Transverse colon (tissue), 4 donors: ENCODE data around the gene EPM2A. TPM values are rescaled to one million over a fixed set of nuclear protein-coding genes. Genes with fewer than 3 reads are reported as not detected.

Source experiments
- DNase-seq: peaks from one replicate; pipeline ENCODE4 v3.0.0-alpha.2; 2019
- H3K27ac ChIP-seq, 4 donors: fragments of 200-600 bp; sonication (generic); 2 replicates each; pipeline ENCODE4 v1.5.1; 2016 to 2018; ENCODE audit warnings: inconsistent platforms in 4 of 4
- H3K27me3 ChIP-seq: fragments of 200-600 bp; sonication (generic); 2 replicates; pipeline ENCODE4 v1.5.1; 2017; ENCODE audit warnings: inconsistent platforms
- H3K36me3 ChIP-seq, 4 donors: fragments of 200-600 bp; sonication (generic); 2 replicates each; pipeline ENCODE4 v1.5.1; 2017 to 2019; ENCODE audit warnings: inconsistent platforms in 4 of 4
- H3K4me1 ChIP-seq, 4 donors: fragments of 200-600 bp; sonication (generic); 2 replicates each; pipeline ENCODE4 v1.5.1; 2017 to 2020; ENCODE audit warnings: inconsistent platforms in 4 of 4
- H3K4me3 ChIP-seq, 4 donors: fragments of 200-600 bp; sonication (generic); 1 replicate in 1 of 4; 2 replicates in 3 of 4; pipeline versions ENCODE4 v1.5.1 to v1.6.1; 2017 to 2019; ENCODE audit warnings: inconsistent platforms in 4 of 4
- H3K9me3 ChIP-seq, 2 donors: fragments of 200-600 bp; sonication (generic); 2 replicates each; pipeline ENCODE4 v1.5.1; 2017 to 2019; ENCODE audit warnings: inconsistent platforms in 2 of 2
- EP300 ChIP-seq: sonication (generic); formaldehyde crosslinking; IDR thresholded peaks from one replicate; pipeline ENCODE4 v1.6.1; 2017; ENCODE audit warnings: antibody characterized with exemption, low read depth
- POLR2A ChIP-seq: fragments of 450-650 bp; IDR thresholded peaks from one replicate; pipeline ENCODE4 v1.6.1; 2016; ENCODE audit warnings: antibody characterized with exemption, mild to moderate bottlenecking, moderate library complexity
- POLR2AphosphoS5 ChIP-seq, 3 donors: sonication (generic); formaldehyde crosslinking; IDR thresholded peaks; one replicate each; pipeline ENCODE4 v1.6.1; 2016; ENCODE audit warnings: antibody characterized with exemption in 3 of 3
- WGBS, 2 donors: methylation state at CpG; one replicate each; pipeline ENCODE4 v1.1.5; 2018; ENCODE audit warnings: low coverage in 1 of 2; 5-methylcytosine and 5-hydroxymethylcytosine counted together
- in situ Hi-C, 4 donors: fragments of 200-750 bp; cut with MboI; loops; one replicate each; pipeline versions ENCODE4 v1.15.0 to v1.15.1; 2017; ENCODE audit warnings: low sequenced_read_pairs in 3 of 4, low pct_ligation_motif_present in 1 of 4, low pct_unique_long_range_greater_than_20kb in 1 of 4
- intact Hi-C: fragments of 100-400 bp; cut with DNase I; formaldehyde crosslinking; loops from one replicate; pipeline ENCODE4 v1.15.1; 2023; ENCODE audit warnings: low total_unique reads
- total RNA-seq, 4 donors: library from RNA; depleted of rRNA; stranded (reverse); fragments of >200 nt; gene quantifications; one replicate each; pipeline ENCODE4 v1.1.0, GENCODE V29; 2016
- TF ChIP-seq, protein P1 (sequence below), 5 experiments: fragments of 200-600 bp in 3 of 5; fragments of 450-650 bp in 2 of 5; sonication (generic) in 3 of 5; IDR thresholded peaks; 1 replicate in 2 of 5; 2 replicates in 3 of 5; pipeline ENCODE4 v1.5.1; 2016 to 2017; ENCODE audit warnings: antibody characterized with exemption in 5 of 5, inconsistent platforms in 3 of 5, mild to moderate bottlenecking in 2 of 5, moderate library complexity in 1 of 5

EPM2A gene
- total RNA-seq, 4 donors from 2014 or later = 10.5 to 33.6 (median 11.8) TPM

- WGBS, 2 donors = 50% methylated on average over 1 of the region's 1 CpG; no CpG with 5 or more reads in 1 of the 2 donors
- H3K36me3 ChIP-seq = no peaks in the 10 kb centered on the region
- no peak for DNase-seq
- intact Hi-C loops = loop anchor here (2.0 kb wide), 1 partner anchor 35 kb away; no protein-coding TSS in a partner anchor
- no peak for TF ChIP-seq POLR2AphosphoS5 (IDR thresholded peaks at IDR 0.05)
- no peak for TF ChIP-seq POLR2A
- TF ChIP-seq, protein P1, sequence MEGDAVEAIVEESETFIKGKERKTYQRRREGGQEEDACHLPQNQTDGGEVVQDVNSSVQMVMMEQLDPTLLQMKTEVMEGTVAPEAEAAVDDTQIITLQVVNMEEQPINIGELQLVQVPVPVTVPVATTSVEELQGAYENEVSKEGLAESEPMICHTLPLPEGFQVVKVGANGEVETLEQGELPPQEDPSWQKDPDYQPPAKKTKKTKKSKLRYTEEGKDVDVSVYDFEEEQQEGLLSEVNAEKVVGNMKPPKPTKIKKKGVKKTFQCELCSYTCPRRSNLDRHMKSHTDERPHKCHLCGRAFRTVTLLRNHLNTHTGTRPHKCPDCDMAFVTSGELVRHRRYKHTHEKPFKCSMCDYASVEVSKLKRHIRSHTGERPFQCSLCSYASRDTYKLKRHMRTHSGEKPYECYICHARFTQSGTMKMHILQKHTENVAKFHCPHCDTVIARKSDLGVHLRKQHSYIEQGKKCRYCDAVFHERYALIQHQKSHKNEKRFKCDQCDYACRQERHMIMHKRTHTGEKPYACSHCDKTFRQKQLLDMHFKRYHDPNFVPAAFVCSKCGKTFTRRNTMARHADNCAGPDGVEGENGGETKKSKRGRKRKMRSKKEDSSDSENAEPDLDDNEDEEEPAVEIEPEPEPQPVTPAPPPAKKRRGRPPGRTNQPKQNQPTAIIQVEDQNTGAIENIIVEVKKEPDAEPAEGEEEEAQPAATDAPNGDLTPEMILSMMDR (IDR thresholded peaks at IDR 0.05) = no peak
- TF ChIP-seq EP300 = no peak
- H3K9me3 ChIP-seq = no peaks in the 10 kb centered on the region
- in situ Hi-C loops = no loop called here
- no peaks in the 10 kb centered on the region for H3K27me3 ChIP-seq
- H3K27ac ChIP-seq = no peak overlapping the region
- H3K4me1 ChIP-seq = no peaks in the 10 kb centered on the region
- no peak overlapping the region for H3K4me3 ChIP-seq
Observed at GRCh38 chr6:145756170-145756662, 20.9 kb upstream of the EPM2A start.

DNA sequence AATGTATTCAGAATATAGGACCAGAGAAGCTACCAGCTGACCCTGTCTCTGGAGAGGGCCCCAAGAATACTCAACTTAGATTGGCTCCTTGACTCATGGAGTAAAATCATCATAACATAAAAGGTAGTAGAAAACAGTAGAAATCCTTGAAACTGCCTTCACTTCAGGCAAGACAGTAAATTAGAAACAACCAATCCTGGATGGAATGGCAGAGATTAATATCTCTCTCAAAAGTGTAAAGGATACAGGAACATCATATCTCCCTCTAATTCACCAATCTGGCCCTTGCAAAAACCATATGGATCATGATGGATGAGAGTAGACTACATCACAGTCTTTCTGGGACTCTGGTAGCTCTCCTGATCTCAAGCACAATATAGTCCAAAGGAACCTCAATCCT, 20.4 kb upstream of the EPM2A start:
- DNase-seq = no peak
- Histone ChIP-seq H3K36me3 (no peaks in the 10 kb centered on the region), H3K4me3 (no peak overlapping the region), H3K9me3 (no peaks in the 10 kb centered on the region), H3K27me3 (no peaks in the 10 kb centered on the region), H3K4me1 (no peaks in the 10 kb centered on the region), H3K27ac (no peak overlapping the region)
- intact Hi-C loops = loop anchor here (2.0 kb wide), 1 partner anchor 35 kb away; no protein-coding TSS in a partner anchor
- in situ Hi-C loops = no loop called here
- TF ChIP-seq, protein P1 (IDR thresholded peaks at IDR 0.05) = no peak
- TF ChIP-seq POLR2AphosphoS5 (IDR thresholded peaks at IDR 0.05) (no peak), POLR2A (no peak), EP300 (no peak)

DNA sequence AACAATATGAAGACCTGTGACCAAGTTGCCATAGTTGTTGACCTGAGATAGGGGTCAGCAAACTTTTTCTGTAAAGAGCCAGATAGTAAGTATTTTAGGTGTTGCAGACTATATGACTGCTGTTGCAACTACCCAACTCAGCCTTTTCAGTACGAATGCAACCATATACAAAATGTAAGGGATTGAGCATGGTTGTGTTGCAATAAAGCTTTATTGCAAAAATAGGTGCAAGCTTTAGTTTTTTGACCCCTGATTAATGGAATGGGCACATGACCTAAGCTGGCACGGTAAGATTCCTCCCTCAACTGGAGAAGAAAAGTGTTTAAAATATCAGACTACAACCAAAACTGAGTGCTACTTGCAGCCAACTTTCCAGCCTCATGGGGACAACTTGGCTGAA, 17.3 kb upstream of the EPM2A start:
- no peaks in the 10 kb centered on the region for H3K36me3 ChIP-seq
- H3K4me3 ChIP-seq = no peak overlapping the region
- H3K27me3 ChIP-seq = no peaks in the 10 kb centered on the region
- 73 to 92% methylated on average over 2 of the region's 2 CpGs for WGBS, 2 donors
- DNase-seq = no peak
- in situ Hi-C loops (no loop called here), intact Hi-C loops (no loop called here)
- no peaks in the 10 kb centered on the region for H3K9me3 ChIP-seq
- peaks cover 0 to 7% (median 0%) of the 10 kb centered on the region in 4 donors for H3K4me1 ChIP-seq
- H3K27ac ChIP-seq = no peak overlapping the region
- TF ChIP-seq POLR2AphosphoS5 (IDR thresholded peaks at IDR 0.05) (no peak), EP300 (no peak)
- TF ChIP-seq, protein P1 (IDR thresholded peaks at IDR 0.05) = no peak

DNA sequence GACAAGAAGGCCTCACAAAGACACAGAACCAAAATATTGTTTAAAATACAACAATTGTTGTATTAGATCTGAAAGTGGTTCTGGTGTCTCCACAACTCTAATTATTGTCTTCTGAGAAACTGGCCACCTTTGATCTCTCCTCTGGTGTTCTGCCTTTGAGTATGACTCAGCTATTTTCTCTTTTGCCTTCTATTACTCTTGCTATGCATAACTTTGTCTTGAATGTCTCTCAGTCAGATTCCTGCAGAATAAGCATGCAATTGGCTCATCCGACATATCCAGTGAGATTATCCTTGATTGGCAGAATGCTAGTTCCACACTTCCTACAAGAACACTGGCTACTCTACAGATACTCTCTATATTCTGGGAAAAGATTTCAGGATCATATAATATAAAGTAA, 14.3 kb upstream of the EPM2A start:
- 58 to 65% methylated on average over 1 of the region's 1 CpG for WGBS, 2 donors
- Histone ChIP-seq H3K27ac (peak overlapping the region in 1 of 4 donors; percentile 3), H3K36me3 (no peaks in the 10 kb centered on the region), H3K27me3 (no peaks in the 10 kb centered on the region), H3K9me3 (no peaks in the 10 kb centered on the region), H3K4me3 (no peak overlapping the region), H3K4me1 (peaks cover 0 to 7% (median 0%) of the 10 kb centered on the region in 4 donors)
- TF ChIP-seq POLR2AphosphoS5 (IDR thresholded peaks at IDR 0.05) = no peak
- TF ChIP-seq POLR2A = no peak
- TF ChIP-seq, protein P1 (IDR thresholded peaks at IDR 0.05) = no peak
- TF ChIP-seq EP300 = no peak
- in situ Hi-C loops (loop anchor here in 1 of 4 donors (25.0 kb wide), 1 partner anchor 138 kb away; no protein-coding TSS in a partner anchor), intact Hi-C loops (no loop called here)
- no peak for DNase-seq
